Stimulated activated memory B cell treated with anti-CD40 and anti-IgM and Interleukin-4, amounts not matched to agents 10 μg/mL and 1 μg/mL and 100 μg/mL, for 72 hours (primary cell): Measurements from ENCODE around the gene MROH8.
A peak's percentile ranks its signal among the peaks of the same experiment; 100 is the strongest.
"Not testable (repeated sequence)": the region's sequence is repeated elsewhere in the genome, so short reads cannot be mapped to it uniquely, and the experiment has no call there.

Source experiments
- ATAC-seq: fragments of 150-1000 bp; cut with Tn5 transposase; 2 replicates; pipeline ENCODE4 v1.10.0; 2021
- H3K27ac Mint-ChIP-seq: one replicate; pipeline ENCODE4 v1.8.0; 2022; ENCODE audit warnings: mild to moderate bottlenecking, mixed read lengths
- H3K27me3 Mint-ChIP-seq: one replicate; pipeline ENCODE4 v1.8.0; 2022; ENCODE audit warnings: mixed read lengths
- H3K36me3 Mint-ChIP-seq: one replicate; pipeline ENCODE4 v1.8.0; 2022; ENCODE audit warnings: mixed read lengths
- H3K4me1 Mint-ChIP-seq: one replicate; pipeline ENCODE4 v1.8.0; 2022; ENCODE audit warnings: mixed read lengths
- H3K4me3 Mint-ChIP-seq: one replicate; pipeline ENCODE4 v1.8.0; 2022; ENCODE audit warnings: mild to moderate bottlenecking, moderate library complexity, mixed read lengths
- H3K9me3 Mint-ChIP-seq: one replicate; pipeline ENCODE4 v1.8.0; 2022; ENCODE audit warnings: mixed read lengths

The MROH8 gene

DNA sequence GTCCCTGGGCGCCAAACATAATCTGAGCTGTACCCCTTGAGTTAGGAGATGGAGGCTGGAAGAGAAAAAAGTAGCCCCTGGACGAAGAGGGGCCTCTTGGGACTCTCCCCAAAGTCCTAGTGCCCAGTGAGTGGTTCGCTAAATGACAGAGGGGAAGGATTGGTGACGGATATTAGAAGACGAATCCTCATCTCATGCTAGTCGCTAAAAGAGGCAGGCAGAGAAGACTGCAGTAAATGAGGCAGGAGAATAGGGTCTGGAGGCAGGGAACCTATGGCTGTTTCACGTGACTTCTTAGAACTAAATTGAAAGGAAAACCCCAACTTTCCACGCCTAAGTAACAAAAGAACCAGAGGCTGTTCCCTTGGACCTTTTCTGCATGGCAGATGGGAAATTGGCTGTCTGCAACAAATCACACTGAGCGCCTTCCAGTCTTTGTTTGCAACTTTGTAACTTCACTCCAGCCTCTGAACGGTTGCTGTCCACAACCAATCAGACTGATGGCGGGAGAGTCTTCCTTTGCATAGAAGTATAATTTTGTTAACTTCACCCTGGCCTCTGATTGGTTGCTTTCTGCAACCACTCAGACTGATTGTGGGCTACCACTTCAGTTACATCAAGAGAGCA lies 82.8 kb downstream of the MROH8 start:
- H3K27ac Mint-ChIP-seq = peak overlapping the region; percentile 94
- H3K27me3 Mint-ChIP-seq = no peaks in the 10 kb centered on the region
- ATAC-seq = no peak
- H3K9me3 Mint-ChIP-seq = no peaks in the 10 kb centered on the region
- H3K4me3 Mint-ChIP-seq = peak overlapping the region; percentile 96
- peaks cover 6% of the 10 kb centered on the region for H3K36me3 Mint-ChIP-seq
- peaks cover 29% of the 10 kb centered on the region for H3K4me1 Mint-ChIP-seq

DNA sequence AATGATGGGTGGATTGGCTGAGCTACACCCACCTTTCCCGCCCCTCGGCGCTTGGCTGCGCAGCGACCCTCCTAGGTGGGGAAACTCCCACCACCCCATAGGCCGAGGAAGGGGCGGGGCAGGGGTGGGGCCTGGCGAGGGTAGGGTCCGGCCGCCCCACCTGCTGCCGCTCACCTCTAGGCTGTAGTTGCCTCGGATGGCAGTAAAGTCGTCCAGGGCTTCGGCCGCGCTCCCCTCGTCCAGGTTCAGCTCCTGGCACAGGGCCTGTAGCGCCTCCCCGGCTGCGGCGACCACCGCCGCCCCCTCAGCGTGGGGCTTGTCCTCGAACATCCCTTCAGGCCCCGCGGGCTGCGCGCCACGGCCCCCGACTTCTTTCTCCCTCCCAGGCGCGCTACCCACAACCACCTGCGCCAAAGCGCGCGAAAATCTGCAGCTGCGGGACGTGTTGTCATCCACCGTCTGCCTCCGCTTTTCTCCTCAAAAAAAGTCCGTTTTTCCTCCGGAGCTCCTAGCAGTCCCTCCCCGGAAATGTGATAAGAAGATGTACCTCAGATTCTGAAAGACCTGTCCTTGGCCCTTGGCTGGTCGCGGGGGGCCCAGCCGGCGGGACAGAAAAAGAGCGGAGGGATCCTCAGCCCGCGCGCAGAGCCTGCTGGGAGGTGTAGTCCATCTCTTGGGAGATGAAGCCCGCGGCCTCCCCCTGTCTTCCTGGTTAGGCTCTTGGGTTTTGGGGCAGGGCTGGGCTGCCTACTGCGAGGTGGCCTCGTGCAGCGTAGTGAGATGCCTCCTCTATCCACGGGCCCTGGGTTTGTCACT lies 83.5 kb downstream of the MROH8 start, which contains the start of gene RBL1:
RBL1 (minus strand) TSS at position 399 of the 816 bp plus-strand sequence; CDS start at position 330, 69 bp downstream.
- H3K36me3 Mint-ChIP-seq = peaks cover 6% of the 10 kb centered on the region
- H3K4me3 Mint-ChIP-seq = peak within 1 kb of the TSS; percentile 96
- H3K27me3 Mint-ChIP-seq = no peaks in the 10 kb centered on the region
- ATAC-seq = peak; percentile 94
- H3K27ac Mint-ChIP-seq = peak within 1 kb of the TSS; percentile 94
- H3K4me1 Mint-ChIP-seq = peaks cover 29% of the 10 kb centered on the region
- H3K9me3 Mint-ChIP-seq = no peaks in the 10 kb centered on the region

- Mint-ChIP-seq H3K27me3 (no peaks in the 10 kb centered on the region), H3K36me3 (peaks cover 6% of the 10 kb centered on the region), H3K9me3 (no peaks in the 10 kb centered on the region), H3K4me1 (peaks cover 29% of the 10 kb centered on the region), H3K27ac (peak overlapping the region; percentile 94), H3K4me3 (peak overlapping the region; percentile 96)
- peak; percentile 44 for ATAC-seq
Observed at GRCh38 chr20:37095108-37095598, 84.2 kb downstream of the MROH8 start.

- Mint-ChIP-seq H3K4me1 (peaks cover 22% of the 10 kb centered on the region), H3K36me3 (peaks cover 13% of the 10 kb centered on the region), H3K27ac (no peak overlapping the region), H3K4me3 (no peak overlapping the region), H3K9me3 (no peaks in the 10 kb centered on the region), H3K27me3 (no peaks in the 10 kb centered on the region)
- ATAC-seq = no peak
Observed at GRCh38 chr20:37090407-37090806, 88.9 kb downstream of the MROH8 start.

DNA sequence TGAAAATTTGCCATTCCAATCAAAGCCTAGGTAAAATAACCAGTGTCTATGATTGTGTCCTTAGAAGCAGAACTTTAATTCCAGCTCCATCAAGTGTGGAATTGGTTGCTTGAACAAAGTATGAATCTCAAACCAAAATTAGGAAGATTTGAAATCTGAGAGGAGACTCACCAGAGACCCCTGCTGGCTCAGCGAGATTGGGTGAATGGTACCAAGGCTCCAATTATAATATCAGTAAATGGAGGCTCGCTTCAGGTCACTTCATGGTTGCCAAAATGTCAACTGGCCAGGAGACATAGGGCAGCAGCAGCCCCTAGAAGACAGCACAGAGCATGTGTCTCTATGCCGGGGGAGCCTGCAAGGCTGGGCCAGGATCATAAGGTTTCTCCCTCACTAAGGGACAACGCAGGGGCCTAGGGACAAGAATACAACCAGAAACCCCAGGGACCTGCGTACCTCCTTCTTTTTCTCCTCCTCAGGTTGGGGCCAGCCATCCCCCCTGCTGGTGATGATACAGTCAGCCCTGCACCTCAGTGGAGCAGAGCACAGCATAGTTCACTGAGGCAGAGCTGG lies 97.5 kb downstream of the MROH8 start:
- Mint-ChIP-seq H3K27me3 (no peaks in the 10 kb centered on the region), H3K27ac (no peak overlapping the region), H3K4me1 (no peaks in the 10 kb centered on the region), H3K36me3 (peaks cover 22% of the 10 kb centered on the region), H3K9me3 (no peaks in the 10 kb centered on the region), H3K4me3 (no peak overlapping the region)
- ATAC-seq = no peak

GRCh38 chr20:37077009-37077408 lies 102.3 kb downstream of the MROH8 start:
- H3K27me3 Mint-ChIP-seq = no peaks in the 10 kb centered on the region
- no peak overlapping the region for H3K27ac Mint-ChIP-seq
- no peak overlapping the region for H3K4me3 Mint-ChIP-seq
- peaks cover 23% of the 10 kb centered on the region for H3K36me3 Mint-ChIP-seq
- no peak for ATAC-seq
- H3K4me1 Mint-ChIP-seq = peaks cover 13% of the 10 kb centered on the region
- H3K9me3 Mint-ChIP-seq = no peaks in the 10 kb centered on the region

DNA sequence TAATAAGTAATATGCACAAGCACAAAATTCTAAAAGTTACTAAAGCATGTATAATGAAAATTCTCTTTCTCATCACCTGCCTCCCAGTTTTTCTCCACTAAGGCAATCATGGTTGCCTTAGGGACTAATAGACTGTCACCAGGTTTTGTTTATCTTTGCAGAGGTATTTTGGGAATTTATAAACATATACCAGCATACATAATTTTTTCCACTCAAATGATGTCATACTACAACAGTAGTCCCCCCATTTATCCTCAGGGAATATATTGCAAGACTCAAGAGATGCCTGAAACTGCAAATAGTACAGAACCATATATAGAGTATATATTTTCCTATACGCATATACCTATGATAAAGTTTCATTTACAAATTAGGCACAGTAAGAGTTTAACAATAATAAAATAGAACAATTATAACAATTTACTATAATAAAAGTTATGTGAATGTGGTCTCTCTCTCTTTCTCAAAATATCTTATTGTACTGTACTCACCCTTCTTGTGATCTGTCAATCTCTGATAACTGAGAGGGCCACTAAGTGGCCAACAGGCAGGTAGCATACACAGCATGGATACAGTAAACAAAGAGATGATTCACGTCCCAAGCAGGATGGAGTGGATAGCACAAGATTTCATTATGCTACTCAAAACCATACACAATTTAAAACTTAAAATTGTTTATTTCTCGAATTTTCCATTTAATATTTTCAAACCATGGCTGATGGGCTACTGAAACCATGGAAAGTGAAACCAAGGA lies 103.2 kb downstream of the MROH8 start:
- peaks cover 22% of the 10 kb centered on the region for H3K4me1 Mint-ChIP-seq

GRCh38 chr20:37072293-37073196 lies 106.8 kb downstream of the MROH8 start:
- Mint-ChIP-seq H3K27ac (peak overlapping the region; percentile 82), H3K4me1 (peaks cover 25% of the 10 kb centered on the region), H3K27me3 (no peaks in the 10 kb centered on the region), H3K36me3 (peaks cover 26% of the 10 kb centered on the region), H3K9me3 (no peaks in the 10 kb centered on the region), H3K4me3 (no peak overlapping the region)
- no peak for ATAC-seq

More for the DNA sequence above, 103.2 kb downstream of the MROH8 start:
- ATAC-seq = no peak
- no peaks in the 10 kb centered on the region for H3K27me3 Mint-ChIP-seq
- H3K4me3 Mint-ChIP-seq = no peak overlapping the region
- H3K36me3 Mint-ChIP-seq = peaks cover 29% of the 10 kb centered on the region
- no peak overlapping the region for H3K27ac Mint-ChIP-seq
- H3K9me3 Mint-ChIP-seq = no peaks in the 10 kb centered on the region

DNA sequence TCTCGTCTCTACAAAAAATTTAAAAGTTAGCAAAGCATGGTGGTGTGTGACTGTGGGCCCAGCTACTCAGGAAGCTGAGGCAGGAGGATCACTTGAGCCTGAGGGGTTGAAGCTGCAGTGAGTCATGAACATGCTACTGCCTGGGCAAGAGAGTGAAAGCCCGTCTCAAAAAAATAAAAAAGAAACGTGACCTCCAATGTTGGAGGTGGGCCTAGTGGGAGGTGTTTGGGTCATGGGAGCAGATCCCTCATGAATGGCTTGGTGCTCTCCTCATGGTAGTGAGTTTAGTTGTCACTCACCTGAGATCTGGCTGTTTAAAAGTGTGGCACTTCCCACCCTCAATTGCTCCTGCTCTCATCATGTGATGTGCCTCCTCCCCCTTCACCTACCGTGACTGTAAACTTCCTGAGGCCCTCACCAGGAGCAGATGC lies 107.9 kb downstream of the MROH8 start:
- H3K27me3 Mint-ChIP-seq = no peaks in the 10 kb centered on the region
- peaks cover 33% of the 10 kb centered on the region for H3K36me3 Mint-ChIP-seq
- peak overlapping the region; percentile 82 for H3K27ac Mint-ChIP-seq
- peak; percentile 36 for ATAC-seq
- no peaks in the 10 kb centered on the region for H3K9me3 Mint-ChIP-seq
- H3K4me3 Mint-ChIP-seq = peak overlapping the region; percentile 16
- peaks cover 25% of the 10 kb centered on the region for H3K4me1 Mint-ChIP-seq

DNA sequence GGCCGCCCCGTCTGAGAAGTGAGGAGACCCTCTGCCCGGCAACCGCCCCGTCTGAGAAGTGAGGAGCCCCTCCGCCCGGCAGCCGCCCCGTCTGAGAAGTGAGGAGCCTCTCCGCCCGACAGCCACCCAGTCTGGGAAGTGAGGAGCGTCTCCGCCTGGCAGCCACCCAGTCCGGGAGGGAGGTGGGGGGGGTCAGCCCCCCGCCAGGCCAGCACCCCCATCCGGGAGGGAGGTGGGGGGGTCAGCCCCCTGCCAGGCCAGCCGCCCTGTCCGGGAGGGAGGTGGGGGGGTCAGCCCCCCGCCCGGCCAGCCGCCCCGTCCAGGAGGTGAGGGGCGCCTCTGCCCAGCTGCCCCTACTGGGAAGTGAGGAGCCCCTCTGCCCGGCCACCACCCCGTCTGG lies 109.8 kb downstream of the MROH8 start:
- not testable (repeated sequence) for H3K27ac Mint-ChIP-seq, ATAC-seq, H3K9me3 Mint-ChIP-seq, H3K27me3 Mint-ChIP-seq, H3K4me3 Mint-ChIP-seq
- peaks cover 36% of the 10 kb centered on the region for H3K36me3 Mint-ChIP-seq
- peaks cover 25% of the 10 kb centered on the region for H3K4me1 Mint-ChIP-seq

GRCh38 chr20:37066168-37066567 lies 113.2 kb downstream of the MROH8 start:
- H3K4me1 Mint-ChIP-seq = peaks cover 4% of the 10 kb centered on the region
- H3K27ac Mint-ChIP-seq = no peak overlapping the region
- ATAC-seq = no peak
- no peak overlapping the region for H3K4me3 Mint-ChIP-seq
- H3K36me3 Mint-ChIP-seq = peaks cover 38% of the 10 kb centered on the region
- H3K9me3 Mint-ChIP-seq = no peaks in the 10 kb centered on the region
- no peaks in the 10 kb centered on the region for H3K27me3 Mint-ChIP-seq

GRCh38 chr20:37055276-37055675 lies 124.1 kb downstream of the MROH8 start:
- H3K27ac Mint-ChIP-seq = no peak overlapping the region
- ATAC-seq = no peak
- H3K4me3 Mint-ChIP-seq = no peak overlapping the region
- no peaks in the 10 kb centered on the region for H3K9me3 Mint-ChIP-seq
- peaks cover 84% of the 10 kb centered on the region for H3K36me3 Mint-ChIP-seq
- no peaks in the 10 kb centered on the region for H3K27me3 Mint-ChIP-seq
- no peaks in the 10 kb centered on the region for H3K4me1 Mint-ChIP-seq

DNA sequence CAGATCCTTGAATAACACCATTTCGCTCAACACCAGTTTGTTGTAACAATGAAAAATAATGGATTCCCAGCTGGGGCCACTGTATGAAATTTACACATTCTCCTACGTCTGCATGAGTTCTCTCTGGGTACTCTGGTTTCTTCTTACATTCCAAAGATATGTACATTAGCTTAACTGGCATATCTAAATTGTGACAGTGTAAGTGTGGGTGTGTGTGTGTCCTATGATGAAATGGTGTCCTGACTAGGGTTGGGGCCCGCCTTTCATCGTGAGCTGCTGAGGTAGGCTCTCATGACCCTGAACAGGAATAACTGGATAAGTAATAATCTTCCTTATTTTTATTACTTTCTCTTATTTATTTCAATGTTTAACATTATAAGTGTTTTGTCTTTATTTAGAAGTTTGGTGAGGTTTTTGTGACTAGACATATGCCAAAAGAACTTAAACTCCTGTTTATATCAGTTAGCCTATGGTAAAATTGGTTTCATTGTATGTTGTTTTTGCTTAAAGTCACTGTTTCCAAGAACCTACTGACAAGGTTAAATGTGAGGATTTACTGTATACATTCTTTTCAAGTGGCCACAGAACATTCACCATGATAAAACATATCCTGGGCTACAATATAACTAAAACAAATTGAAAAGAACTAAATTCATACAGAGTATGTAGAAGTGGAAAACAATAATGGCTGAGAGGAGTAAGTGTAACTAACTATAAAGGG lies 126.0 kb downstream of the MROH8 start:
- ATAC-seq = no peak
- H3K9me3 Mint-ChIP-seq = no peaks in the 10 kb centered on the region
- H3K27me3 Mint-ChIP-seq = no peaks in the 10 kb centered on the region
- no peak overlapping the region for H3K27ac Mint-ChIP-seq
- peaks cover 88% of the 10 kb centered on the region for H3K36me3 Mint-ChIP-seq
- H3K4me3 Mint-ChIP-seq = no peak overlapping the region
- H3K4me1 Mint-ChIP-seq = no peaks in the 10 kb centered on the region
